Chondrocyte (in vitro differentiated cells): ENCODE results near the gene SASH1. TPM values are rescaled to one million over a fixed set of nuclear protein-coding genes. Genes with fewer than 3 reads are reported as not detected.

Experiments
- DNase-seq: peaks from one replicate; pipeline ENCODE4 v3.0.0; 2021; ENCODE audit warnings: mixed read lengths, low spot score
- H3K27ac Mint-ChIP-seq: one replicate; pipeline ENCODE4 v1.8.0; 2021; ENCODE audit warnings: mild to moderate bottlenecking, moderate library complexity, mixed read lengths; ENCODE audit not compliant: unreplicated experiment
- H3K27me3 Mint-ChIP-seq: 2 replicates; pipeline ENCODE4 v1.8.0; 2021; ENCODE audit warnings: low read depth, mixed read lengths
- H3K36me3 Mint-ChIP-seq: 2 replicates; pipeline ENCODE4 v1.8.0; 2021; ENCODE audit warnings: low read depth, mixed read lengths
- H3K4me1 Mint-ChIP-seq: 2 replicates; pipeline ENCODE4 v1.8.0; 2021; ENCODE audit warnings: low read depth, mild to moderate bottlenecking, mixed read lengths
- H3K4me3 Mint-ChIP-seq: one replicate; pipeline ENCODE4 v1.8.0; 2021; ENCODE audit warnings: mild to moderate bottlenecking, moderate library complexity, mixed read lengths; ENCODE audit not compliant: unreplicated experiment
- H3K9me3 Mint-ChIP-seq: 2 replicates; pipeline ENCODE4 v1.8.0; 2021; ENCODE audit warnings: low read depth, mixed read lengths
- total RNA-seq: library from RNA; stranded (reverse); gene quantifications from 3 replicates; pipeline ENCODE4 v1.2.1, GENCODE V29; 2021
- TF ChIP-seq, protein P1 (sequence below): fragments of 200-600 bp; sonication (generic); IDR thresholded peaks from 2 replicates; pipeline ENCODE4 v1.5.0; 2021; ENCODE audit warnings: antibody characterized with exemption, mild to moderate bottlenecking, moderate library complexity

Gene SASH1
- total RNA-seq, 1 donor from 2014 or later: 82.9 TPM

DNA sequence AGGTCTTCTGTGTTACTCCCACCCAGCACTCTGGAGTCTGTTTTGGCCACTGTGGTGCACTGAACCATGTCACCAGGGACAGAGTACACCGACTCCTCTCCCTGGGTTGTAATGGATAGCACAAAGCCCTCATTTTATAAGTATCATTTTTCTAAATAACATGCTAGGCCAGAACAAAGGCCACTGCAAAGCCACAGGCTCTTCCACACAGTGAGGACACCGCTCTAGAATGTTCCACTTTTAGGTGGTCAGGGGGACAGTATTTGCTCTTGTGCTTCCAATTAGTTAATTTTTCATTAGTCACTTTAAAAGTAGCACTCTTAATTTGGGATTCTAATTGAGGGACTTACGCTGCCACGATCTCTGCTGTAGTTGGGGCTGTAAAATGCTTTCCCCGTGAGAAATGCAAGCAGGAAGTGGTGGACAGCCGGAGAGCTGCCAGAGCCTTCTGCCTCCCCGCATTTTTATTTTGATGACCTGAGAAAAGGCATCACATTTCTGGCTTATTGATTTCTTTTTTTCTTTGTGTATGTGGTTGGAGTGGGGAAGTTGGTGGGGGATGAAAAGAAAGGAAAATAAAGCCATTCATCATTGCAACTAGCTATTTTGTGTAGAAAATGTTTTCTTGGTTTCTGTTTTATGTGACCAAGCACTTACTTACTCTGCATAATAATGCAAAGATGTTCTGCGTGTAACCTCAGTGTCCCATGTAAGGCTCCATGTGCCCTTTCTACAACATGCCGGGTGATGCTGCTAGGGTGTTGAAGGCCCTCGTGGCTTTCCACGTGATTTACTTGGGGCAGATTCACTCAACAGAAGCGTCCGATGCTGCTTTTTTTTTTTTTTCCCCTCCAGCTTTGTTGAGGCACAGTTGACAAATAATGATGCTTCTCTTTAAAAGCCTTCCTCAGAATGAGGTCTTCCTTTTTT is 195.9 kb downstream of the SASH1 start:
- H3K27me3 Mint-ChIP-seq: no peaks in the 10 kb centered on the region
- H3K9me3 Mint-ChIP-seq: no peaks in the 10 kb centered on the region
- H3K4me1 Mint-ChIP-seq: peaks cover 15% of the 10 kb centered on the region
- H3K27ac Mint-ChIP-seq: peak overlapping the region; percentile 85
- no peak for DNase-seq
- TF ChIP-seq, protein P1, sequence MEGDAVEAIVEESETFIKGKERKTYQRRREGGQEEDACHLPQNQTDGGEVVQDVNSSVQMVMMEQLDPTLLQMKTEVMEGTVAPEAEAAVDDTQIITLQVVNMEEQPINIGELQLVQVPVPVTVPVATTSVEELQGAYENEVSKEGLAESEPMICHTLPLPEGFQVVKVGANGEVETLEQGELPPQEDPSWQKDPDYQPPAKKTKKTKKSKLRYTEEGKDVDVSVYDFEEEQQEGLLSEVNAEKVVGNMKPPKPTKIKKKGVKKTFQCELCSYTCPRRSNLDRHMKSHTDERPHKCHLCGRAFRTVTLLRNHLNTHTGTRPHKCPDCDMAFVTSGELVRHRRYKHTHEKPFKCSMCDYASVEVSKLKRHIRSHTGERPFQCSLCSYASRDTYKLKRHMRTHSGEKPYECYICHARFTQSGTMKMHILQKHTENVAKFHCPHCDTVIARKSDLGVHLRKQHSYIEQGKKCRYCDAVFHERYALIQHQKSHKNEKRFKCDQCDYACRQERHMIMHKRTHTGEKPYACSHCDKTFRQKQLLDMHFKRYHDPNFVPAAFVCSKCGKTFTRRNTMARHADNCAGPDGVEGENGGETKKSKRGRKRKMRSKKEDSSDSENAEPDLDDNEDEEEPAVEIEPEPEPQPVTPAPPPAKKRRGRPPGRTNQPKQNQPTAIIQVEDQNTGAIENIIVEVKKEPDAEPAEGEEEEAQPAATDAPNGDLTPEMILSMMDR: no peak
- H3K36me3 Mint-ChIP-seq: peaks cover 46% of the 10 kb centered on the region
- H3K4me3 Mint-ChIP-seq: peak overlapping the region; percentile 26

DNA sequence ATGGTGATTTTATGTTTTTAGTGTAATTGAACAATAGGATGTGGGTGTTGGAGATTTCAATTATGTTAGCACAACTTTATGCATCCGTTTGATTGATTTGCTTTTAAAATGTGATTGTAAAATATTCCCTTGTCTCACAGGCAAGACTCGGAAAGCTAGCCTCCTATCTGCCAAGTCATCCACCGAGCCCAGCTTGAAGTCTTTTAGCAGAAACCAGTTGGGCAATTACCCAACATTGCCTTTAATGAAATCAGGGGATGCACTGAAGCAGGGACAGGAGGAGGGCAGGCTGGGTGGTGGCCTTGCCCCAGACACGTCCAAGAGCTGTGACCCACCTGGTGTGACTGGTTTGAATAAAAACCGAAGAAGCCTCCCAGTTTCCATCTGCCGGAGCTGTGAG is 200.9 kb downstream of the SASH1 start:
- no peak overlapping the region for H3K27ac Mint-ChIP-seq
- H3K4me3 Mint-ChIP-seq: no peak overlapping the region
- no peaks in the 10 kb centered on the region for H3K9me3 Mint-ChIP-seq
- TF ChIP-seq, protein P1: no peak
- no peak for DNase-seq
- peaks cover 56% of the 10 kb centered on the region for H3K36me3 Mint-ChIP-seq
- H3K27me3 Mint-ChIP-seq: no peaks in the 10 kb centered on the region
- H3K4me1 Mint-ChIP-seq: peaks cover 7% of the 10 kb centered on the region

DNA sequence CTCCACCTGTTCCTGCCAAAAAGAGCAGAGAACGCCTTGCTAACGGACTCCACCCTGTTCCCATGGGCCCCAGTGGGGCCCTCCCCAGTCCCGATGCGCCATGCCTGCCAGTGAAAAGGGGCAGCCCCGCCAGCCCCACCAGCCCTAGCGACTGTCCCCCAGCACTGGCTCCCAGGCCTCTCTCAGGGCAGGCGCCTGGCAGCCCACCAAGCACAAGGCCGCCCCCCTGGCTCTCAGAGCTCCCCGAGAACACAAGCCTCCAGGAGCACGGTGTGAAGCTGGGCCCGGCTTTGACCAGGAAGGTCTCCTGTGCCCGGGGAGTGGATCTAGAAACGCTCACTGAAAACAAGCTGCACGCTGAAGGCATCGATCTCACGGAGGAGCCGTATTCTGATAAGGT is 201.8 kb downstream of the SASH1 start:
- no peak for DNase-seq
- H3K27me3 Mint-ChIP-seq: no peaks in the 10 kb centered on the region
- TF ChIP-seq, protein P1: no peak
- no peak overlapping the region for H3K4me3 Mint-ChIP-seq
- no peak overlapping the region for H3K27ac Mint-ChIP-seq
- H3K4me1 Mint-ChIP-seq: peaks cover under 1% of the 10 kb centered on the region
- H3K36me3 Mint-ChIP-seq: peaks cover 63% of the 10 kb centered on the region
- no peaks in the 10 kb centered on the region for H3K9me3 Mint-ChIP-seq

DNA sequence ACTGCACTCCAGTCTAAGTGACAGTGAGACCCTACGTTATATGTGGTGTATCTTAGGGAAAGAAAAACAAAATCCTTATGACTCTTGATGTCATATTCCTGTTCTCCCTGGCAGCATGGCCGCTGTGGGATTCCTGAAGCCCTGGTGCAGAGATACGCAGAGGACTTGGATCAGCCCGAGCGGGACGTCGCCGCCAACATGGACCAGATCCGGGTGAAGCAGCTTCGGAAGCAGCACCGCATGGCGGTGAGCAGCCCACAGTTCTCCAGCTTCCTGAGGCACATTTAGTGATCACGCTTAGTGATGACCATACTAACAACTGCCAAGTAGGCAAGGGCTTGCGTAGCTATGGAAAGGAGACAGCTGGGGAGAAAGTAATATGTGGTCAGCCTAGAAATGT is 203.3 kb downstream of the SASH1 start:
- Mint-ChIP-seq H3K27ac (no peak overlapping the region), H3K4me1 (no peaks in the 10 kb centered on the region), H3K4me3 (no peak overlapping the region), H3K27me3 (no peaks in the 10 kb centered on the region), H3K9me3 (no peaks in the 10 kb centered on the region), H3K36me3 (peaks cover 57% of the 10 kb centered on the region)
- DNase-seq: no peak
- TF ChIP-seq, protein P1: no peak

DNA sequence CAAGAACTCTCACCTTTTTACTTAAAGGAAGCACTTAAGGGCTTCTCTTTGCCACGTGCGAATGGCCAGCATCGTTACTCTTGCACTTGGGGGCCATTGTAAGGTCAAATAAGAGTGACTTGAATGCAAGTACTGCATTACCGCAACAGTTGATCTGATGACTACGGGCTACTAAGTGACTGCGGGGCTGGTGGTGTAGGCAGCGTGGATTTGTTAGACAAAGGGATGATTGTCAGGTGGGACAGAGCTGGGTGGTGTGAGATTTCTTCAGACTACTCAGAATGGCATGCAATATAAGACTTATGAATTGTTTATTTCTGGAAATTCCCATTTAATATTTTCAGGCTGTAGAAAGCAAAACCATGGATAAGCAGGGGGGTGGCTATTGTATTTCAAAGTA is 204.5 kb downstream of the SASH1 start:
- H3K36me3 Mint-ChIP-seq: peaks cover 51% of the 10 kb centered on the region
- H3K27ac Mint-ChIP-seq: peak overlapping the region; percentile 10
- no peak for DNase-seq
- no peaks in the 10 kb centered on the region for H3K9me3 Mint-ChIP-seq
- H3K27me3 Mint-ChIP-seq: no peaks in the 10 kb centered on the region
- no peak overlapping the region for H3K4me3 Mint-ChIP-seq
- TF ChIP-seq, protein P1: no peak
- H3K4me1 Mint-ChIP-seq: no peaks in the 10 kb centered on the region
